HG03159 (cell line): Measurements from ENCODE around the gene NFATC1.
"Not testable (repeated sequence)": the region's sequence is repeated elsewhere in the genome, so short reads cannot be mapped to it uniquely, and the experiment has no call there.

Experiments used
- ATAC-seq: cut with Tn5 transposase; IDR thresholded peaks from one replicate; pipeline ENCODE4 v1.9.1; 2021; ENCODE audit warnings: mild to moderate bottlenecking, moderate library complexity; ENCODE audit not compliant: unreplicated experiment

NFATC1 gene

DNA sequence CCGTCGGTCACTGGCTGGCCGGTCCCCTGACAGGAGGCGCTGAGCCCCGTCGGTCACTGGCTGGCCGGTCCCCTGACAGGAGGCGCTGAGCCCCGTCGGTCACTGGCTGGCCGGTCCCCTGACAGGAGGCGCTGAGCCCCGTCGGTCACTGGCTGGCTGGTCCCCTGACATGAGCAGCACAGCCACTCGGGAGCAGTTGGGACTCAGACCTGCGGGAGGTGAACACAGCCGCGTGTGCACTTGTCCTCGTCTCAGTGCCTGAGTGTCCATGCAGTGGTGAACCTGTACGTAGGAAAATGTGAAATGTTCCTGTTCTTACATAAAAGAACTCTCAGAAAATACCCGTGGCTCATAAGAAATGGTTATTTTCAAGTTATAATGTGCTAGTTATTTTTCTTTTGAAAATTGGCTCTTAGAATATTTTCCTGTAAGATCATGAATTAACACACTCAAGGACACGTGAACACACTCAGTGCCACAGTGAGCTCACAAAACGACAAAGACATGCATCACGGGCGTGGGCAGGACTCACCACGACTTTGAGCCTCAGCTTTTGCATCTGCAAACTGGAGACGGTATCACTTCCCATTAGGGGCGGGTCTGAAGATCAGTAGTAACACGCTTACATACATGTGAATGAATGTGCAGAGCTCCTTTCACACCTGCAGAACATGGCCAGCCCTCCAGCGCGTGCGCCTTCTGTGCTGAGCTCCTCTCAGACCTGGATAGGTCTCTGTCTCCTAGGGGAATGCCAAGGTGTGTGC lies 21.1 kb upstream of the NFATC1 start:
- peak; percentile 83 for ATAC-seq

DNA sequence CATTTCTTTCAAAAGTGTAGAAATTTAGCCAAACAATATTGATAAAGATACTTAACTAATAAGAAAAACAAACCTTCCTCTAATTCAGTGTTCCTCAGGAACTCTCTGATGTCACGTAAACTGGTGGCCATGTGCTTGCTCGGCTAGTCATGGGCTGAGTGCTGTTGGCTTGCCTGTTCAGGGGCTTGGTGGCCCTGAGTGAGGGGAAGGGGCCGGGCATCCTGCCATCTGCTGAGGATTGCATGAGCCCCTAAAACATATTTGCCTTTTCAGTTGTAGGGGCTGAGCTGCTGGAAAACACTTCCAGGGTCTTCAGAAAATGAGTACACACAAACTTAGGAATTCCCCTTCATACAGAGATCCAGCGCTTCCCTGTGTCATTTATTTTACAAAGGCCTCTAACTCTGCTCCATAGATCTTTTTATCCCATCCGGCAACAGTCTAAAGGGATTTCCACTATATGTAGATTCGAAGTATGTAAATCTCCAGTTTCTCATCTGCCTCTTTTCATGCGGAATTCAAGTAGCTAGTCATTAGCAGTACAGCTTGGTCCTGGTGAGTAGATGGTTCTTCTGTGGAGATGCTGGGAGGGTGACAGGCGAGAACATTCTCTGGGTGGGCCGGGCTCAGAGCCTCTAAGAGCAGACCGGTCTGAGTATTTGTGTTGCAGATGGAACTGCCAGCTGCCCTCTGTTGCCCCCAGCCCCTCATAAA lies 20.1 kb upstream of the NFATC1 start:
- no peak for ATAC-seq

- not testable (repeated sequence) for ATAC-seq
Measured at GRCh38 chr18:79376661-79377060, 19.1 kb upstream of the NFATC1 start.

- ATAC-seq, result no peak
Measured at GRCh38 chr18:79377187-79377891, 18.4 kb upstream of the NFATC1 start.

GRCh38 chr18:79378536-79379250 lies 17.0 kb upstream of the NFATC1 start:
- peak; percentile 55 for ATAC-seq

DNA sequence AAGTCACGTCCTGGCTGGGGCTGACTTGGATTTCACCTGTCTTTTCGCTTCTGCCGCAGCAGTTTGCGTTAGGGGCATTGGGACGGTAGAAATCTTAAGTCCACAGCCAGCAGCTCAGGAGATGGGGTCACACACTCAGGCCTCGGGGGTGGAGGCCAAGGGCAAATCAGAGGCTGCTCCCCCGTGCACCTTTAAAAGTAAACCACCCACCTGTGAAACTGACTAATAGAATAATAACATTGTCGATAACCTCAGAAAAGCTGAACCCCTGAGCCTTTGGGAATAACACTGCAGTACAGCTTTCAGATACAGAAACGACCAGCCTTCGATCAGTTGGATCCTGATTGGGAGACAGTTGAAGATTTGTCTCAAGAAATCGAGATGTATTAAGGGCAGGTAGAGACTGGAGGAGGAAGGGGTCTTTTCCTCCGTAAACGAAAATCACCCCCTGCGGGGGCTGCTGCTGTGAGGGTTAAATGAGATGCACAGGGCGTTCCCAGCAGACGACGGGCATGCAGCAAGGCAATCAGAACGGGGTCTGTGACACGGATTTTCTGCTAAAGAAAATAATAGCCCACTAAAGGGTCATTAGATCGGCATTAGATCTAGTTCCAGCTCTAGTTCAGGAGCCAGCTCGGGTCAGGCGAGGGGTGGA lies 16.4 kb upstream of the NFATC1 start:
- ATAC-seq, result no peak

- no peak for ATAC-seq
Measured at GRCh38 chr18:79379931-79380815, 15.6 kb upstream of the NFATC1 start.

DNA sequence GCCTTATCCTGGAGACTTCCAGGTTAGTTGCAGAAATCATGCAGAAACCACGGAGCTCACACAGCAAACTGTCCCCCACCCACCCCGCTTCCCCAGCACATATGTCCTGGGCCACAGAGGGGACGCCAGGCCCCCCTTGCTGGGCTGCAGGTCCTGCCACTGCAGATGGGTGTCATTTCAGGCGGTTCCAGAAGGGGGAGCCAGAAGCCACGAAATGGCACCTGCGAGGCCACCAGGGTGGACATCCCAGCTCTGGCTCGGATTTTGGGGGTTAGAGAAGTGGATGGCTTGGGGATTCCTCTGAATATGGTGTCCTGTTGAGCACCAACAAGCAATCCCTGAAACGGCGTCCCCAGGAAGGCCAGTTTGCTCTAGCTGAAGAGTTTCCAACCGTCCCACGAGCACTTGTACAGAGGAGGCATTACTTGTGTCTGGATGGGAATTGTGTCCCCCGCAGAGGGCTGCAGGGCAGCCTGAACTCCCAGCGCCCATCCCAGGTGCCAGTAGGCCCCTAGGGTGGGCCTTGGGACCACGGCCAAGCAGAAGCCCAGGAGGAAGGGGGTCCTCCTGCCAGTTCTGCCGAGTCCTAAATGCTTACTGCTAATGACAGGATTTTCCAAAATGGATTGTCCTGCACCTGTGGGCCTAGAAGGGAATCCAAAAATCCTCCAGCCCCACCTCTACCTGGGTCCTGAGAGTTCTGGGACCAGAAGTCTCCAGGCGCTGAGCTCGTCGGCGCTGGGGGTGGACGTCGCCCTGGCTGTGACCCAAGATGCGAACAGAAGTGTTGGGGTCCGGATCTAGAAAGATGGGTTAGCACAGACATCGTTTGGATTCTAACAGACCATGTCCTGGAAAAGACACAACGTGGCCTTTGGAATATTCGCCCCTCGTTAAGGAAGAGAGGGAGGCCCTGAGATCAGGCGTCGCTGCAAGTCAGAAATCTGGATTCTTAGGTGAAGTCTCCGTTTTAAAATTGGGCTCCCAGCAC lies 14.6 kb upstream of the NFATC1 start:
- ATAC-seq, result no peak

GRCh38 chr18:79381811-79382311 lies 13.9 kb upstream of the NFATC1 start:
- ATAC-seq, result no peak

GRCh38 chr18:79382681-79383387 lies 12.9 kb upstream of the NFATC1 start:
- ATAC-seq, result no peak

DNA sequence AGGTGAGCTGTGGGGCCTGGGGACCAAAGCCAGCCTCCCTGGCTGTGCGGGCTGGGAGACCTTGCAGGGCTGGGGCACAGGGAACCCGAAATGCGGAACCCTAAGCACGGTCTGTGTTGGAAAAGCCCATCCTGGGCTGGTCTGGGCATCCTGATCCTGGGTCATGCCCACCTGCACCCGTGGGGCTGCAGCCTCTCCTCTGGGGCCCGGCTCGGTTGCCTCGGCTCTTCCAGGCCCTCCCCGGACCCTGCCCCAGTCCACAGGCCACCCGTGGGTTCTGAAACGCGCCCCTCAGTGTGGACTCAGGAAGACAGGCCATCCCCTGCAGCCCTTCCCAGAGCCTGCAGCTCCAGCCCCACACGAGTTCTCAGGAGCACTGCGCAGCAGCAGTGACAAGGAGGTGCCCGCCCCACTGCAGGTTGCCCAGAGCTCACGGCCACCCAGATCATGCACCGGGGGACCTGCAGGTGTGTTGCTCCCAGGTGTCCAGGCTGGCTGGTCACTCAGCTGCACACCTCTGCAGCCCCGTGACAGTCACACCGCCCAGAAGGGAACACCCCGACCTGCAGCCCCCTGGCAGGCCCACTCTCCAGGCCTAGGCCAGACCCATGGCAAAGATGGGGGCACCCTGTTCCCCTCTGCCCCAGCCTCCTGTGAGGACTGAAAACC lies 12.2 kb upstream of the NFATC1 start:
- ATAC-seq, result no peak

DNA sequence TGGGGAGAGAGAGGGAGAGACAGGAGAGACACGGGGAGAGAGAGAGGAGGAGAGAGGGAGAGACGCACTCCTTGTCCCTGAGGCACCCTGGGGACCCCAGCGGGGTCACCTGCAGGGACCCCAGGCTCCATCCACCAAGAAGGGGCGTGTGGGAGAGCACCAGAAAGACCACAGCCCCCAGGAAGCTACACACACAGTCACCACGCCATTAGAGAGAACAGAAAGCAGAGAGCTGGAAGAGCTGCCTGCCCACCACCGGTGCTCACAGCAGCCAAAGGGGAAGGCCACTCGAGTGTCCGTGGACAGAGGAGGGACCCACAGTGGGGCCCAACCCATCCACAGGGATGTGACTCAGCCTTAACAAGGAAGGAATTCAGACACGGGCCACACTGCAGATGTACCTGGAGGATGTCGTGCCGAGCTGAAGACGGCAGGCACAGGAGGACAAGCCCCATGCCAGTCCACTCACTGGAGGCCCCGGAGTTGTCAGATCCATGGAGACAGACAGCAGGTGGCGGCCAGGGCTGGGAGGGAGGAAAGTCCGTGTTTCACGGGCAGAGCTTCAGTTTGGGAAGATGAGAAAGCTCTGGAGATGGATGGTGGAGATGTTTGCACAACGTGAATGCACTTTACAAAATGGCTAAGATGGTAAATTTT lies 11.5 kb upstream of the NFATC1 start:
- ATAC-seq, result no peak

DNA sequence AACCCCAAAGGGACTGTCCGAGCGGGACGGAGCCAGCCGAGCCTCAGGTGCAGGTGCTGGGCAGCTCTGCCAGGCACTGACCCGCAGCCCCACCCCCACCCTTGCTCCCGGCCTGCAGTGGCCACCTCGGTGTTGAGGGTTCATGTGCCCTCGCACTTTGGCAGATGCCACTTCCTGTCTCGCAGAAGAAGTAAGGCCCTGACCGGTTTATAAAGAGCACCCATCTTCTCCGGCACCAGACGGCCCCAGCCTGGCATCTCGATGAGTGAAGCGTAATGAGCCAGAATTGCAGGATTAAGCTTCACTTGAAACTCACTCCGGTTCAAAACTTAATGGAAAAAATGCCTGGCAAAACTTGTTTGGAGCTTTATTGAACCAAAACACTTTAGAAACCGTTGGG lies 10.9 kb upstream of the NFATC1 start:
- ATAC-seq, result no peak

- no peak for ATAC-seq
Measured at GRCh38 chr18:79385326-79385707, 10.4 kb upstream of the NFATC1 start.

DNA sequence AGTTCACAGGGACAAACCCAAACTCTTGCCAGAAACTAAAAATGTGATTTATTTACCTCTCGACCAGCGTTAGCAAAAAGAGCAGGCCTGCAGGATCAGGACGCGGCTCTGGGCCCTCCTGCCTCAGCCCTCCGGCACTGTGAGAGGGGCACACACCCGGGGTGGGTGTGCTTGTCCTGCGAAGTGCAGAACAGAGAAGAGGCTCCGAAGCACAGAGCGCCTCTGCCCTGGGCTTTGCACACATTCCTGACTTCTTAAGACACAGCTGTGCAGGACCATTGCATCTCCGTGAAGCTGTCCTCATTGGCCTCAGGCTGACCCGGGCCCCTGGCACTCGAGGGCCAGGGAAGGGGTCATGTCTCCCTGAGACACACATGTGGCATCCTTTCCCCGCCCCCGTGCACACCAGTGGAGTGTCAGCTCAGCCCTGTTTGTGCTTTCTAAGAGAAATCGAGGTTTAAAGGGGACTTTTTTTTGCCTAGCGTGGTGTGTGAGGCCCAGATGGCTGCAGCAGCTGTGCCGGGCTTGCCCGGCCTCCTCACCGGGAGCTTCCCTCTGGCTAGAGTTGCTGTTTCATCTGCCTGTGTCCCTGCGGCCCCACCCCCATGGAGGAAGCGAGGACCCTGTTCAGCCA lies 9.9 kb upstream of the NFATC1 start:
- no peak for ATAC-seq

- ATAC-seq, result no peak
Measured at GRCh38 chr18:79386547-79386946, 9.2 kb upstream of the NFATC1 start.
